ENCODE data around the gene WNT5B.
A peak's percentile ranks its signal among the peaks of the same experiment; 100 is the strongest.

Gene WNT5B

GRCh38 chr12:1630827-1631591, 2.0 kb downstream of the WNT5B start:
- DNase-seq, result no peak

GRCh38 chr12:1632702-1633101, 3.7 kb downstream of the WNT5B start:
- no peak for DNase-seq

GRCh38 chr12:1633459-1633858, 4.4 kb downstream of the WNT5B start:
- DNase-seq, result no peak

- no peak for DNase-seq
Observed at GRCh38 chr12:1634149-1634548, 5.1 kb downstream of the WNT5B start.

- DNase-seq, result peak; percentile 47
Observed at GRCh38 chr12:1634590-1635191, 5.7 kb downstream of the WNT5B start.

- DNase-seq, result no peak
Observed at GRCh38 chr12:1635301-1636095, 6.5 kb downstream of the WNT5B start.

GRCh38 chr12:1638203-1638602, 9.2 kb downstream of the WNT5B start:
- DNase-seq, result no peak

- DNase-seq, result no peak
Observed at GRCh38 chr12:1639538-1639937, 10.5 kb downstream of the WNT5B start.

GRCh38 chr12:1640328-1641234, 11.6 kb downstream of the WNT5B start:
- DNase-seq, result no peak

GRCh38 chr12:1642513-1642912, 13.5 kb downstream of the WNT5B start:
- DNase-seq, result no peak

GRCh38 chr12:1643043-1643442, 14.0 kb downstream of the WNT5B start:
- no peak for DNase-seq

- DNase-seq, result no peak
Observed at GRCh38 chr12:1643905-1644533, 15.0 kb downstream of the WNT5B start.

- DNase-seq, result no peak
Observed at GRCh38 chr12:1644534-1645438, 15.8 kb downstream of the WNT5B start.

GRCh38 chr12:1645819-1646218, 16.8 kb downstream of the WNT5B start:
- no peak for DNase-seq

- DNase-seq, result no peak
Observed at GRCh38 chr12:1646569-1647284, 17.7 kb downstream of the WNT5B start.

- no peak for DNase-seq
Observed at GRCh38 chr12:1647285-1647669, 18.2 kb downstream of the WNT5B start.

GRCh38 chr12:1650260-1650977, 21.4 kb downstream of the WNT5B start:
- no peak for DNase-seq

GRCh38 chr12:1650978-1651361, 21.9 kb downstream of the WNT5B start:
- DNase-seq, result no peak

GRCh38 chr12:1651946-1652345, 22.9 kb downstream of the WNT5B start:
- DNase-seq, result no peak
